GM18526 (cell line): Measurements from ENCODE around the gene PSMD1.

Source experiments
- POLR2A ChIP-seq: IDR thresholded peaks from 3 replicates; pipeline ENCODE4 v1.6.1; 2011; ENCODE audit not compliant: insufficient read length; ENCODE audit errors: extremely low read depth

Gene PSMD1

GRCh38 chr2:231123362-231123898, 66.8 kb downstream of the PSMD1 start:
- TF ChIP-seq POLR2A = no peak

- TF ChIP-seq POLR2A = no peak
Measured at GRCh38 chr2:231124838-231125568, 68.3 kb downstream of the PSMD1 start, which contains the start of gene HTR2B. TSS of gene HTR2B (minus strand) at chr2:231125042. CDS start at chr2:231123764, 1,278 bp downstream.

- no peak for TF ChIP-seq POLR2A
Measured at GRCh38 chr2:231126123-231126522, 69.5 kb downstream of the PSMD1 start.

GRCh38 chr2:231127480-231127879, 70.8 kb downstream of the PSMD1 start:
- no peak for TF ChIP-seq POLR2A

DNA sequence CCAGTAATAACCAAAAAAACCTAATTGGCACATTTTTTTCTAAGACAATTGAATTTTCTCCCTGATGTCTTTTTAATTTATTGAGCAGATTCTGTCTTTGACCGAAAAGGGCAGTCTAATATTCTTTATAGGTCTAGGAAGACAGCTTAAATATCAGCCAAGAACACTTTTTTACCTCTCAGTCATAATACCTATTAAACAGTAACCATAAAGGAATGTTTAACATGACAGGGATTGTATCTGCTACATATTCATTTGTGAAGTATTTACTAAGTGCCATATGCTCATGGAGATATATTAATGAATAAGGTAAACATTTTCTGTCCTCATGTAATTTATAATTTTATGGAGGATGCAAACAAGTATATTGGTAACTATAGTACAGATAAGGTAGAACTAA, 71.3 kb downstream of the PSMD1 start:
- no peak for TF ChIP-seq POLR2A

- TF ChIP-seq POLR2A = no peak
Measured at GRCh38 chr2:231128541-231128940, 71.9 kb downstream of the PSMD1 start.

DNA sequence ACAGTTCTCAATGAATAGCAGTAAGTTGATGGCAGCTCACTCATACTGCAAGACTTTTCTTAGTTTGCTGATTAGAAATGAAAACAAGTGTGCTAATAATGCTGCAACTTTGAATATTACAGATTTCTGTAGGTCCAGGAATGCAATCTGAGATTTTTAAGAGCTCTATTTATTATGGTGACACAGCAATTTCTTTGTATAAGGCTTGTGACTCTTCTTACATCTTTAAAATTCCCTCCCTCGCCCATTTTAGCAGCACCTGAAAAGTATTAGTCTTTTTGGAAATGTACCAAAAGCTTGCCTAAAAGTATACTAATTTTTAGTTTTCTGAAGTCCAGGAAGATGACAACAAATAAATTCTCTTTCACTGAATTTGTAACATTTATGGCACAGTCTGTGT, 72.5 kb downstream of the PSMD1 start:
- TF ChIP-seq POLR2A = no peak

- TF ChIP-seq POLR2A = no peak
Measured at GRCh38 chr2:231130336-231131056, 73.8 kb downstream of the PSMD1 start.

- TF ChIP-seq POLR2A = no peak
Measured at GRCh38 chr2:231132129-231132528, 75.5 kb downstream of the PSMD1 start.

DNA sequence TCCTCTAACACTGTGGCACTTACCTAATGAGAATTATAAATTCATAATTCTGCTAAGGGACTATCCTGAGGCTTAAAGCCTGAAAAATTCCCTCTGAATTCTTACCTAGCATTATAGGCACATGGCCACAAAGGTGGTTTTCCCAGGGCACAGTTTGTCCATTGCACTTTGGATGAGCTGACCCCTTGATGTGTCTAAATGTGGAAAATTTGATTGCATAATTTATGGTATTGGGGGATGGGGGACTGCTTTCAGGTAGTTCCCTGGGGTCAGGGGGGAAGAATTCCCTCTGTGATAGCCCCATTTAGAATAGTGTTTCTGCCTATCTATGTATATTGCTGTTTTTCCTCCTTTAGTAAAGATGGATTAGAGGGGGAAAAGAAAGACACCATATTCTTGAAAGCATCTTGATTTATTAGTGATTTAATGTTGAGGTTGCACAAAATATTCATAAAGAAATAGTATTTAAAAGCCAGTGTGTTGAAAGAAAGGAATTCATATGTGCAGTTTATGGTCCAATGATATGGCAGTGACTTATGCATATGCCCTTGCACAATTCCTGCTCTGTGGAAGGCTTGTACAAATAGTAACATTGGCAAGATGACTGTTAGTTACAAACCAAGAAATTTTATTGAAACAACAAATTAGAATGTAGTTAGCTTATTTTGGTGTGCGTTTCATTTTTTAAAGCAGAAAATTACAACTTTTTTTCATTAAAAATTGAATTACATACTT, 76.9 kb downstream of the PSMD1 start:
- TF ChIP-seq POLR2A = no peak

DNA sequence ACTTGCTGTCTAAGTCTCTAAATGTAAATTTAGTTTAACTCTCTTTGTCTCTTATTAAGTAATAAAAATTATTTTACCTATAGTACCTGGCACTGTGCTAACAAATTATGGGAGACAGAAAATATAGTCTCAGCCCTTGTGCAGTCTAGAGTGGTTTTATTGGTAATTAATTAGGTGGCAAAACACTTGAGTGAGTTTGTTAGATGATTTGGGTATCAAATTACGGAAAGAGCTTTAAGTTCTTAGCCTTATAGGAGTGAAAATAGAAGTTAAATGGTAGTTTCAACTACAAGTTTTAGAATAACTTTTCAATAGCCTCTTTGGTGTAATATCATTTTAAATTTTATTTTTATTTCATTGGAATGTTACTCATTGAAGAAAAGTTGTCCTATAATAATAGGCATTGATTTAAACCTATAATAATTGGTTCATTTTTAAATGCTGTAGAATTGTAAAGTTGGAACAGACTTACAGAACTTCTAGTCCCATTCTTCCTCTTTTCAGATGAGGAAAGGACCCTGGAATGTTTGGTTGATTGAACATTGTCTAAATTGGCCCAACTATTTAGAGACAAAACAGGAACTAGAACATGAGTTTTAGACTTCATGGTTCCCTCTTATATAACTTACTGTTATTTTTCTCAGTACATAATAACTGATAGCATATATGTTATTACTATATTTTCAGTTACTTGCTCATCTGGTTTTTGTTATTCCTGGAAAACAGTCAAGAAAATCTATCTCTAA, 78.4 kb downstream of the PSMD1 start:
- TF ChIP-seq POLR2A = no peak

GRCh38 chr2:231138699-231139098, 82.0 kb downstream of the PSMD1 start:
- no peak for TF ChIP-seq POLR2A

DNA sequence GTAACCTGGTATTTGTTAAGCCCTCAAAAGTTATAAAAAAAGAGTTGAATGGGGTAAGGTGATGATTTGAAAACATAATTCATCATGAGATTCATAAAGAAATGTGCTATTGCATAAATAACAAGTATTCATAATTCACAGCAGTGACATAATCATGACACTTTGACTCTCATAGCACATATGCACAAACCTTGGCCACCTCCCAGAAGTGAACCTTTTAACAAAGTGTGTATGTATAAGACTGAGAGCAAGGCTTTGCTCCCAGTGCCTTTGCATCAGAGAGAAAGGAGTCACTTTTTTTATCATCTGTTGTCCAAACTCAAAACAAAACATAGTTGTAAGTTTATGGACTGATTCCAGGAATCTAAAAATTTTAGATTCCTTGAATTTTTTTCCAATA, 83.1 kb downstream of the PSMD1 start:
- TF ChIP-seq POLR2A = no peak

DNA sequence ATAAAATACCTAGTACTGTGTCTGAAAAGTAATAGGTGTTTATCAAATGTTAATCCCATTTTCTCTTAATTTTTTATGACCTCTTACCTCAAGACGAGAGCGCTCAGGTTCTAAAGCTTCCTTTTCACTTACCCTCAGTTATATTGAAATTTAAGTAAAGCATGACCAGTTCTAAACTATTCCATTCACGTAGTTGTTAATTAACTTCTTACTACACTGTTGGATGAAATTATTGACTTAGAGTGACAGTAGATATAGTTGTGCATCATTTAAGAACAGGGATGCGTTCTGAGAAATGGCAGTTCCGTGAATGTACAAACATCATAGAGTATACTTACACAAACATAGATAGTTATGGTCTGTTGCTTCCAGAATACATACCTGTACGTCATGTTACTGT, 88.2 kb downstream of the PSMD1 start:
- TF ChIP-seq POLR2A = no peak

DNA sequence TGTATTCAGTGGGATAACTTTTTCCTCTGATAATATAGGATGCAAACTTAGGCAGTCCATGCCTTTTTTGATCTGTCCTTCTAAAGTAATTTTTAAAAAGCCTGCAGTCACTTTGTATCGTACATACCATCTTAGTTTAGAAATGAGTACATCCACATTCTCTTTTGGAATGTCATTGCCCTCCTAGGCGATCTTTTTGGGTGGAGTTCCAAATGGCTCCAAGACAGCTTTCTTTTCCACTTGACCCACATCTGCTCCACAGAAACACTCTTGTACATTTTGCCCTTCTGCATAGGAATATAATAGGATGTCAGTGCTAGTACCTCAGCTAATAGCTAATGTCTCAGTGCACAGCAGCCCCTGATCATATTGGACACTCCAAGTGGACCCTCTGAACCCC, 90.0 kb downstream of the PSMD1 start:
- TF ChIP-seq POLR2A = no peak
